Epithelial cell of proximal tubule (primary cell): ENCODE data around the gene KRTAP21-2. TPM values are rescaled to one million over a fixed set of nuclear protein-coding genes. Genes with fewer than 3 reads are reported as not detected.
"Not testable (repeated sequence)": the region's sequence is repeated elsewhere in the genome, so short reads cannot be mapped to it uniquely, and the experiment has no call there.

Experiments used
- DNase-seq: peaks from one replicate; pipeline ENCODE4 v3.0.0-alpha.2; 2011; ENCODE audit warnings: low read depth
- H3K4me3 ChIP-seq: 2 replicates; pipeline ENCODE4 v1.5.1; 2011; ENCODE audit warnings: low read depth, mild to moderate bottlenecking, low read length
- total RNA-seq: library from RNA; depleted of rRNA; stranded (reverse); fragments of >200 nt; gene quantifications from 2 replicates; pipeline ENCODE4 v1.2.3, GENCODE V29; 2015
- TF ChIP-seq, protein P1 (sequence below): conservative IDR thresholded peaks from 2 replicates; pipeline ENCODE4 v1.5.1; 2012; ENCODE audit warnings: low read depth, mild to moderate bottlenecking, low read length

The KRTAP21-2 gene
- total RNA-seq, result not detected in 2 replicates

DNA sequence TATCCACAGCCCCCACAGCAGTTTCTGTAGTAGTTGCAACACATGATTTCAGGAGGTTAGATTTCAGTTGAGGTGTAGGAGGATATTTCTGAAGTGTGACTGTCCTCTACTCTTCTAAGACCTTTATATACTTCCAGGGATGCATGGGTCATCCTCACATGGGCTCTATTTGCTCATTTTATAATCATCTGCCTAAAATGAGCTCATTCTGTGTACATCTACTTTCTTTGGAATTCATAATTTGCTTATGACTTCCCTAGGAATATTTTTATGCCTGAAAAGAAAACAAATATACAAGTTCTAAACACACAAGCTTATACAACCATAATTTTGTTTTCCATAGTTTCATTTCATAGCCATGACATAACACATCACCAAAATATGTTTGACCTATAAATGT is at the start of gene KRTAP21-2:
TSS of gene KRTAP21-2 (minus strand) at position 101 of the 400 bp plus-strand sequence. CDS start at position 44, 57 bp downstream.
- no peak for DNase-seq
- no peak within 1 kb of the TSS for H3K4me3 ChIP-seq
- TF ChIP-seq, protein P1, sequence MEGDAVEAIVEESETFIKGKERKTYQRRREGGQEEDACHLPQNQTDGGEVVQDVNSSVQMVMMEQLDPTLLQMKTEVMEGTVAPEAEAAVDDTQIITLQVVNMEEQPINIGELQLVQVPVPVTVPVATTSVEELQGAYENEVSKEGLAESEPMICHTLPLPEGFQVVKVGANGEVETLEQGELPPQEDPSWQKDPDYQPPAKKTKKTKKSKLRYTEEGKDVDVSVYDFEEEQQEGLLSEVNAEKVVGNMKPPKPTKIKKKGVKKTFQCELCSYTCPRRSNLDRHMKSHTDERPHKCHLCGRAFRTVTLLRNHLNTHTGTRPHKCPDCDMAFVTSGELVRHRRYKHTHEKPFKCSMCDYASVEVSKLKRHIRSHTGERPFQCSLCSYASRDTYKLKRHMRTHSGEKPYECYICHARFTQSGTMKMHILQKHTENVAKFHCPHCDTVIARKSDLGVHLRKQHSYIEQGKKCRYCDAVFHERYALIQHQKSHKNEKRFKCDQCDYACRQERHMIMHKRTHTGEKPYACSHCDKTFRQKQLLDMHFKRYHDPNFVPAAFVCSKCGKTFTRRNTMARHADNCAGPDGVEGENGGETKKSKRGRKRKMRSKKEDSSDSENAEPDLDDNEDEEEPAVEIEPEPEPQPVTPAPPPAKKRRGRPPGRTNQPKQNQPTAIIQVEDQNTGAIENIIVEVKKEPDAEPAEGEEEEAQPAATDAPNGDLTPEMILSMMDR, result no peak

DNA sequence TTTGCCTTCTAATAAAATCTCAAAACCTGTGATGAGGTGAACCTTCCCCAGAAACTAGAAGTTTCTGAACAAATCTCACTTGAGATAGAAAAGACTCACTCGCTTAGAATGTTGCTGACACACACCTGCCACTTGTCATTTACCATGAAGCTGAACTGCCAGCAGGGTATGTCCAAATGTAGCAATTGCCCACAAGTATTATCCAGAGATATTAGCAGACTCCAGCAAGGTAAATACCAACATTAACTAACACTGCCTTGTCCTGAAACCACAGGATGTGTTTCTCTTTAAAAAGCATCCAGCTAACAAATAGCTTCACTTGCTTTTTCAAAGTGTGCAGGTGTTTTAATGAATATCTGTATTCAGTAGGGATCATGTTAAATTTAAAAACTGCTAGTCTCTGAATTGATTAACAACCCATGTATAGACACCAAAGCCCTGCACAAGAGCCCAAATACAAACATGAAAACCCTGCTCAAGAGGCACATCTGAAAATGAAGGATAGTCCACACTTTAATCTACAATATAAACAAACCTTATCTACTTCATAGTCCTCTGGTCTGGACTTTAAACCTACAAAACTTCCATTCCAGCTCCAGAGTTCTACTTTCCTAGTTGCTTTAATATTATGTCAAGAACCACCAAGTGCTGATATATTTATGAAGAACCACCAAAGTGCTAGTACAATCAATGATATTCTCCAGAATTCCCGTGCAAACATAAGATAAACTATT is 46.7 kb upstream of the KRTAP21-2 start:
- TF ChIP-seq, protein P1, result no peak
- H3K4me3 ChIP-seq, result no peak overlapping the region
- DNase-seq, result no peak

DNA sequence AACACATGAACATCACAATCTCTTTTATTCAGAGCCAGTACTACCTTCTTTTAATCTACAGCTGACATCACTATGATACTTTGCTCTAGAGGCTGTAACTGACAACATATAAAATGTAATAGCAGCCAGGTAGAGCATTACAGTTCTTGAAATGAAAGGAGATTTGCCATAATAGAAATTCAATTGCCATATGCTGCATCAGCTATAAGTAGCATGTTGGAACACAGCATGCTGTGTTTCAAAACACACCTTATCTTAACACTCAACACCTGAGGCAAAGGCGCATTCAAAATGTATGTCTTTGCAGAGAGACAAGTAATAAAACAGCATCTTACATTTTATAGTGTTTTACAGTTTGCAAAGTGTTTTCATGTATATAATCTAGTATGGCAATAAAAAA is 32.2 kb upstream of the KRTAP21-2 start:
- DNase-seq, result no peak
- TF ChIP-seq, protein P1, result no peak
- H3K4me3 ChIP-seq, result no peak overlapping the region

DNA sequence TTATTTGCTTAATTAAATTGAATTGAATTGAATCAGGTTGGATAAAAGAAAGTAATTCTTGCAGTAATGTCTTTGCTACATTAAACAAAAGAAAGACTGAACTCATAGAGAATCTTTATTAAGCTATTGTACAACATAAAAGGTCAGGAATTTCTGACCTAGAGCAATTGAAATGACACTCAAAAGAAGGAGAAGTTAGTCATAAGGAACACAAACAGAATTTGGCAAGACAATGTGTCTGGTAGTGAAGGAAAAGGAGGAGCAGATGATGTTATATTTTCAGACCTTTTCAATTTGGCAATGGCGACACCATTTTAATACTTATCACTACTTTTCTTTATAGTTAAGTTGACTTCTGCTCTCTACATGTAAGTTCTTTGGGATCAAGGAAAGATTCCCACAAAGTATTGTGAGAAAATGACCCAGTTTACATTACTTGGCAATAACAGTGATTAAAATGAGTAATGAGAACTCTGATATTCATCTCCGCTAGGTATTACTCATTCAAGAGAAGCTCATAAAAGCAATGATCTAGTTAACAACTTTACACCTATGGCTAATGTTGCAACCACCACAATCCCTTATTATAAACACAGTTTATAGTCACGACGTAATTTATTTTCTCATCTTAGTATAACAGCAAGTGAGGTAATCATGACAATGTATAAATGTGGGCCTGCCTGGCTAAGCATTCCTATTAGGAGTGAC is 22.8 kb upstream of the KRTAP21-2 start:
- no peak for DNase-seq
- TF ChIP-seq, protein P1, result no peak
- no peak overlapping the region for H3K4me3 ChIP-seq

DNA sequence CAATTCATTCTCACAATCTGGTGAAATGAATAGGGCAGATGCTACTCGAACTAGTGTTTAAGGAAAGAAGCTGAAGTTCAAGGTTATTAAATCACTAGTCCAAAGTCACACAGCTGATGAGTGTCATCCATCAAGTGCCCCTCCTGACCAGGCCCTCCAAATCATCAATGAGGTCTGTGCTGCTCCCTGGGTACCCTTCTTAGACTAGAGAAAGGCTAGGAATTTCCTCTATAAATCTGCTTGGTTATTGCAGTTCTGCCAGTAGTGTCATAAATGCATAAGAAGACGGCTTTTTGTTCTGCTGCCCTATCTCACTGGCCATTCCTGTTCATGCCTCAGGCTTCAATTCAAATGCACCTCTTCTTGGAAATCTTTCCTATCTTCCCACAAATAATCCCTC is 13.7 kb upstream of the KRTAP21-2 start:
- no peak for DNase-seq
- TF ChIP-seq, protein P1, result no peak
- H3K4me3 ChIP-seq, result no peak overlapping the region

DNA sequence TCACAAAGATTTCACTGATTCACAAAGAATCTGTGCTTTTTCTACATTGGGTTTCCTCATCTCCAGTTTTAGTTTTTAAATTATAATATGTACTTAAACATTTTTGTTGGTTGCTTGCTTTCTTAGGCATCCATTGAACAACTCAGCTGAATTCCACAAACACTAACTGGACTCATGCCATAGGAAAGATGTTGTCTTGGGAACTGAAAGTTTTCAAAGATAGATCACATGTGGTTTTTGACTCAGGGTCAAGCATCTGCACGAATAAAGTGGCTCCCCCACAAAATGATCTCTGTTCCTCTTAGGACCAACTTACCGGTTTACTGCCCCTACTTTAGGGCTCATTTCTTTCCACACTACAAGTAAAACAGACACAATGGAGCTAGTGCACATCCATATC is 11.2 kb upstream of the KRTAP21-2 start:
- no peak for DNase-seq
- TF ChIP-seq, protein P1, result no peak
- no peak overlapping the region for H3K4me3 ChIP-seq

DNA sequence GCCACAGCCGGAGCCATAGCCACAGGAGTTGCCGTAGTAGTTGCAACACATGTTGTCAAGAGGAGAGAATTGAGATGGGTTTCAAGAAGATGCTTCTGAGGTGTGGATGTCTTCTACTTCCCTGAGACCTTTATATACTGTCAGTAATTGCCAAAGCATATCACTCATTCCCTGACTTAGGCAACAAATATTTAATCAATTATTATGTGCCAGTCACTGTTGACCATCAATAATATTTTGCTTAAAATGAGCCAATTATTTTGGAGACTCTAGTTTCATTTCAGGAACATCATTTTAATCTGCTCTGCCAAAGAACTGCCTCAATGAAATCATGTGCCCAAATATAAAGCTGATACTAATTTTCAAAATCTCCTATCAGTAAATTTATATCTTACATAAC is 8.3 kb upstream of the KRTAP21-2 start, which contains the start of gene KRTAP21-1:
TSS of gene KRTAP21-1 (minus strand) at position 101 of the 400 bp plus-strand sequence. CDS start at position 51, 50 bp downstream.
- not testable (repeated sequence) for DNase-seq

More for the DNA sequence above, 8.3 kb upstream of the KRTAP21-2 start, which contains the start of gene KRTAP21-1:
- not testable (repeated sequence) for H3K4me3 ChIP-seq
